GM23338 (cell line): ENCODE data around the gene SMYD5. TPM values are rescaled to one million over a fixed set of nuclear protein-coding genes. Genes with fewer than 3 reads are reported as not detected.

Source experiments
- ATAC-seq: fragments of 200-7000 bp; cut with Tn5 transposase; 3 replicates; pipeline ENCODE4 v1.9.1; 2020
- DNase-seq: peaks from one replicate; pipeline ENCODE4 v3.0.0-alpha.2; 2015; ENCODE audit warnings: low spot score
- H2AFZ ChIP-seq: fragments of 200-600 bp; sonication (generic); 2 replicates; pipeline ENCODE4 v1.8.0; 2016; ENCODE audit warnings: antibody characterized with exemption, mild to moderate bottlenecking, moderate library complexity
- H3F3A ChIP-seq: fragments of 200-600 bp; sonication (generic); replicated peaks from 2 replicates; pipeline ENCODE4 v1.8.0; 2017; ENCODE audit warnings: antibody characterized with exemption, mixed run types, low read depth
- H3K27ac ChIP-seq: fragments of 200-600 bp; sonication (generic); 2 replicates; pipeline ENCODE4 v1.6.1; 2016; ENCODE audit warnings: low read depth
- H3K27me3 ChIP-seq: fragments of 200-600 bp; sonication (generic); 2 replicates; pipeline ENCODE4 v1.8.0; 2016; ENCODE audit warnings: mild to moderate bottlenecking, mixed run types, moderate library complexity; ENCODE audit not compliant: insufficient read depth
- H3K36me3 ChIP-seq: fragments of 200-600 bp; sonication (generic); 2 replicates; pipeline ENCODE4 v1.8.0; 2016; ENCODE audit warnings: mild to moderate bottlenecking; ENCODE audit not compliant: insufficient read depth
- H3K4me1 ChIP-seq: fragments of 200-600 bp; sonication (generic); 2 replicates; pipeline ENCODE4 v1.8.0; 2016; ENCODE audit warnings: mild to moderate bottlenecking, moderate library complexity; ENCODE audit not compliant: insufficient read depth
- H3K4me2 ChIP-seq: fragments of 200-600 bp; sonication (generic); 2 replicates; pipeline ENCODE4 v1.7.1; 2017; ENCODE audit warnings: mixed run types
- H3K4me3 ChIP-seq: fragments of 200-600 bp; sonication (generic); 2 replicates; pipeline ENCODE4 v1.6.1; 2016; ENCODE audit warnings: mixed run types
- H3K79me2 ChIP-seq: fragments of 200-600 bp; sonication (generic); replicated peaks from 2 replicates; pipeline ENCODE4 v1.8.0; 2017; ENCODE audit warnings: mild to moderate bottlenecking; ENCODE audit not compliant: insufficient read depth
- H3K9me2 ChIP-seq: fragments of 200-600 bp; sonication (generic); 2 replicates; pipeline ENCODE4 v1.8.0; 2017; ENCODE audit not compliant: insufficient read depth
- H4K20me1 ChIP-seq: fragments of 200-600 bp; sonication (generic); replicated peaks from 2 replicates; pipeline ENCODE4 v1.8.0; 2017; ENCODE audit warnings: mild to moderate bottlenecking; ENCODE audit not compliant: insufficient read depth
- H3K27ac Mint-ChIP-seq: 2 replicates; pipeline ENCODE4 v1.8.0; 2020; ENCODE audit warnings: inconsistent platforms, mild to moderate bottlenecking, moderate library complexity, mixed read lengths
- H3K27me3 Mint-ChIP-seq: 3 replicates; pipeline ENCODE4 v1.8.0; 2022; ENCODE audit warnings: low read depth, mild to moderate bottlenecking, moderate library complexity, mixed read lengths, inconsistent platforms; ENCODE audit not compliant: insufficient read depth, poor library complexity
- H3K36me3 Mint-ChIP-seq: 3 replicates; pipeline ENCODE4 v1.8.0; 2021; ENCODE audit warnings: low read depth, mild to moderate bottlenecking, inconsistent platforms, moderate library complexity, mixed read lengths
- H3K4me1 Mint-ChIP-seq: 3 replicates; pipeline ENCODE4 v1.8.0; 2020; ENCODE audit warnings: mild to moderate bottlenecking, inconsistent platforms, mixed read lengths
- H3K4me3 Mint-ChIP-seq: 3 replicates; pipeline ENCODE4 v1.8.0; 2021; ENCODE audit warnings: moderate library complexity, mild to moderate bottlenecking, inconsistent platforms, mixed read lengths
- H3K9me3 Mint-ChIP-seq: 3 replicates; pipeline ENCODE4 v1.8.0; 2020; ENCODE audit warnings: moderate library complexity, mild to moderate bottlenecking, inconsistent platforms, mixed read lengths
- CTCF ChIP-seq, 2 experiments: fragments of 200-600 bp in 1 of 2; sonication (generic) in 1 of 2; conservative IDR thresholded peaks; 2 replicates each; pipeline versions ENCODE4 v1.5.1 to v1.6.1; 2016 to 2017; ENCODE audit warnings: antibody characterized with exemption in 2 of 2, low read depth in 2 of 2, mild to moderate bottlenecking in 2 of 2, moderate library complexity in 1 of 2
- ETS1 ChIP-seq: IDR thresholded peaks from 2 replicates; pipeline ENCODE4 v1.6.1; 2016; ENCODE audit warnings: antibody characterized with exemption
- EZH2 ChIP-seq: fragments of 200-600 bp; sonication (generic); IDR thresholded peaks from one replicate; pipeline ENCODE4 v1.8.0; 2017; ENCODE audit warnings: antibody characterized with exemption, mild to moderate bottlenecking, low read depth; ENCODE audit not compliant: unreplicated experiment
- JUNB ChIP-seq: IDR thresholded peaks from one replicate; pipeline ENCODE4 v1.6.1; 2016; ENCODE audit warnings: antibody characterized with exemption; ENCODE audit not compliant: unreplicated experiment
- NANOG ChIP-seq: IDR thresholded peaks from 2 replicates; pipeline ENCODE4 v1.6.1; 2016; ENCODE audit warnings: antibody characterized with exemption, borderline replicate concordance
- POLR2AphosphoS5 ChIP-seq: IDR thresholded peaks from 2 replicates; pipeline ENCODE4 v1.6.1; 2016; ENCODE audit warnings: antibody characterized with exemption, low read depth
- ZNF114 ChIP-seq: fragments of 250-450 bp; sonication (Bioruptor Pico); IDR thresholded peaks from 2 replicates; pipeline ENCODE4 v1.5.0; 2020; ENCODE audit warnings: mild to moderate bottlenecking, moderate library complexity
- ZNF331 ChIP-seq: fragments of 250-450 bp; sonication (Bioruptor Pico); IDR thresholded peaks from 2 replicates; pipeline ENCODE4 v1.5.0; 2020; ENCODE audit warnings: low read depth, mild to moderate bottlenecking, moderate library complexity
- polyA plus RNA-seq: library from polyadenylated mRNA; unstranded; fragments of >200 nt; fragmentation: Nextera tagmentation; extraction: Ambion mirVana; gene quantifications from 2 replicates; pipeline ENCODE4 v1.2.1, GENCODE V29; 2016
- total RNA-seq: library from RNA; depleted of rRNA; stranded (reverse); fragments of >200 nt; shearing (Covaris generic); gene quantifications from 2 replicates; pipeline ENCODE4 v1.2.3, GENCODE V29; 2014
- TF ChIP-seq, protein P1 (sequence below): IDR thresholded peaks from one replicate; pipeline ENCODE4 v1.6.1; 2018; ENCODE audit warnings: antibody characterized with exemption; ENCODE audit not compliant: unreplicated experiment

The SMYD5 gene
- total and polyA plus RNA-seq, 2 experiments from 2014 or later, result 20.5 to 45.8 TPM

DNA sequence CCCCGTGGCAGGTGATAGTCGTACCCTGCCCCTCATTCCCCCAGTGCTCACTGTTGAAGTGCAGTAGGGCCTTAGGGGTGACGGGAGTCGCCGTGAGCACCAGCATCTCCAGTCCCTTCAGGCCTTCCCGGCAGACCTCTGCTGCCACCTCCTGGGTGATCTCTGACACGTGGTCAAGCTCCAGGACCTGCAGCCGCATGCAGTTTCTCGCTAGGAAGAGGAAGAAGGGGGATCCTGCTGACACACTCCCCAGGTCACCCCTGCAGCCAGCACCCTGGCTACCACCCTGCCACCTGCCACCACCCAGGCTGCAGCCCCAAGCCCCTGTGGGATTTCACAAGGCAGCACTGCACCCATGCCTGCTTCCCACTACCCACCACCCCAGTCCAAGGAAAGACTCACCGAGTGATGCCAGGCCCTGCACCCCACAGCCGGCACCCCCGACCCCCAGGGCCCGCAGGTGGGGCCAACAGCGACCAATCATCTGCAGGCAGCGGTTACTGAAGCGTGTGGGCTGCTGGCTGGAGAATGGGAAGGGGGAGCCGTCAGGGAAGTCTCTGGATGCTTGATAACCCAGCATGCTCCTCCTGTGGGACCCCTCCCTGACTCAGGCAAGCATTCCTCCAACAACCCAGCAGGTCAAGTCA is 46.4 kb downstream of the SMYD5 start:
- Mint-ChIP-seq H3K36me3 (peaks cover 13% of the 10 kb centered on the region), H3K27me3 (peaks cover 12% of the 10 kb centered on the region), H3K27ac (no peak overlapping the region), H3K4me3 (no peak overlapping the region), H3K9me3 (no peaks in the 10 kb centered on the region), H3K4me1 (peaks cover 15% of the 10 kb centered on the region; the same call in 2 of the 3 replicates)
- Histone ChIP-seq H3K4me1 (peaks cover 11% of the 10 kb centered on the region), H3K36me3 (no peaks in the 10 kb centered on the region; the same call in 1 of the 2 replicates), H2AFZ (no peak overlapping the region), H3K4me2 (no peak overlapping the region), H3K4me3 (no peak overlapping the region), H4K20me1 (peaks cover 6% of the 10 kb centered on the region), H3K27me3 (no peaks in the 10 kb centered on the region), H3K9me2 (no peaks in the 10 kb centered on the region), H3F3A (no peaks in the 10 kb centered on the region), H3K27ac (no peak overlapping the region), H3K79me2 (no peaks in the 10 kb centered on the region)
- peak; percentile 78 for ATAC-seq
- DNase-seq, result peak; percentile 80
- no peak for TF ChIP-seq ZNF331 (CRISPR knock-in tag)
- TF ChIP-seq, protein P1, sequence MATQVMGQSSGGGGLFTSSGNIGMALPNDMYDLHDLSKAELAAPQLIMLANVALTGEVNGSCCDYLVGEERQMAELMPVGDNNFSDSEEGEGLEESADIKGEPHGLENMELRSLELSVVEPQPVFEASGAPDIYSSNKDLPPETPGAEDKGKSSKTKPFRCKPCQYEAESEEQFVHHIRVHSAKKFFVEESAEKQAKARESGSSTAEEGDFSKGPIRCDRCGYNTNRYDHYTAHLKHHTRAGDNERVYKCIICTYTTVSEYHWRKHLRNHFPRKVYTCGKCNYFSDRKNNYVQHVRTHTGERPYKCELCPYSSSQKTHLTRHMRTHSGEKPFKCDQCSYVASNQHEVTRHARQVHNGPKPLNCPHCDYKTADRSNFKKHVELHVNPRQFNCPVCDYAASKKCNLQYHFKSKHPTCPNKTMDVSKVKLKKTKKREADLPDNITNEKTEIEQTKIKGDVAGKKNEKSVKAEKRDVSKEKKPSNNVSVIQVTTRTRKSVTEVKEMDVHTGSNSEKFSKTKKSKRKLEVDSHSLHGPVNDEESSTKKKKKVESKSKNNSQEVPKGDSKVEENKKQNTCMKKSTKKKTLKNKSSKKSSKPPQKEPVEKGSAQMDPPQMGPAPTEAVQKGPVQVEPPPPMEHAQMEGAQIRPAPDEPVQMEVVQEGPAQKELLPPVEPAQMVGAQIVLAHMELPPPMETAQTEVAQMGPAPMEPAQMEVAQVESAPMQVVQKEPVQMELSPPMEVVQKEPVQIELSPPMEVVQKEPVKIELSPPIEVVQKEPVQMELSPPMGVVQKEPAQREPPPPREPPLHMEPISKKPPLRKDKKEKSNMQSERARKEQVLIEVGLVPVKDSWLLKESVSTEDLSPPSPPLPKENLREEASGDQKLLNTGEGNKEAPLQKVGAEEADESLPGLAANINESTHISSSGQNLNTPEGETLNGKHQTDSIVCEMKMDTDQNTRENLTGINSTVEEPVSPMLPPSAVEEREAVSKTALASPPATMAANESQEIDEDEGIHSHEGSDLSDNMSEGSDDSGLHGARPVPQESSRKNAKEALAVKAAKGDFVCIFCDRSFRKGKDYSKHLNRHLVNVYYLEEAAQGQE, result no peak
- peak; percentile 54 to 81 for TF ChIP-seq CTCF (conservative IDR thresholded peaks at IDR 0.05; ENCODE audit: low read depth in 2 of 2)
- no peak for TF ChIP-seq ZNF114
- TF ChIP-seq EZH2, result no peak
- no peak for TF ChIP-seq POLR2AphosphoS5
- TF ChIP-seq JUNB, result no peak
- TF ChIP-seq ETS1, result no peak
- no peak for TF ChIP-seq NANOG
